T-helper 2 cell treated with Interferon-gamma antibody and Interleukin-4, amounts not matched to agents 5 μg/mL and 100 μg/mL, for 36 hours (primary cell): ENCODE results near the gene CNGA3.

Source experiments
- DNase-seq: peaks from one replicate; pipeline ENCODE4 v3.0.0; 2021; ENCODE audit warnings: low spot score
- H3K27ac Mint-ChIP-seq: one replicate; pipeline ENCODE4 v1.8.0; 2021; ENCODE audit warnings: mild to moderate bottlenecking, mixed read lengths
- H3K27me3 Mint-ChIP-seq: one replicate; pipeline ENCODE4 v1.8.0; 2021; ENCODE audit warnings: low read depth, mixed read lengths
- H3K36me3 Mint-ChIP-seq: one replicate; pipeline ENCODE4 v1.8.0; 2021; ENCODE audit warnings: low read depth, mixed read lengths
- H3K4me1 Mint-ChIP-seq: one replicate; pipeline ENCODE4 v1.8.0; 2021; ENCODE audit warnings: low read depth, mixed read lengths
- H3K4me3 Mint-ChIP-seq: one replicate; pipeline ENCODE4 v1.8.0; 2022; ENCODE audit warnings: mild to moderate bottlenecking, moderate library complexity, mixed read lengths
- H3K9me3 Mint-ChIP-seq: one replicate; pipeline ENCODE4 v1.8.0; 2021; ENCODE audit warnings: mixed read lengths

The CNGA3 gene

DNA sequence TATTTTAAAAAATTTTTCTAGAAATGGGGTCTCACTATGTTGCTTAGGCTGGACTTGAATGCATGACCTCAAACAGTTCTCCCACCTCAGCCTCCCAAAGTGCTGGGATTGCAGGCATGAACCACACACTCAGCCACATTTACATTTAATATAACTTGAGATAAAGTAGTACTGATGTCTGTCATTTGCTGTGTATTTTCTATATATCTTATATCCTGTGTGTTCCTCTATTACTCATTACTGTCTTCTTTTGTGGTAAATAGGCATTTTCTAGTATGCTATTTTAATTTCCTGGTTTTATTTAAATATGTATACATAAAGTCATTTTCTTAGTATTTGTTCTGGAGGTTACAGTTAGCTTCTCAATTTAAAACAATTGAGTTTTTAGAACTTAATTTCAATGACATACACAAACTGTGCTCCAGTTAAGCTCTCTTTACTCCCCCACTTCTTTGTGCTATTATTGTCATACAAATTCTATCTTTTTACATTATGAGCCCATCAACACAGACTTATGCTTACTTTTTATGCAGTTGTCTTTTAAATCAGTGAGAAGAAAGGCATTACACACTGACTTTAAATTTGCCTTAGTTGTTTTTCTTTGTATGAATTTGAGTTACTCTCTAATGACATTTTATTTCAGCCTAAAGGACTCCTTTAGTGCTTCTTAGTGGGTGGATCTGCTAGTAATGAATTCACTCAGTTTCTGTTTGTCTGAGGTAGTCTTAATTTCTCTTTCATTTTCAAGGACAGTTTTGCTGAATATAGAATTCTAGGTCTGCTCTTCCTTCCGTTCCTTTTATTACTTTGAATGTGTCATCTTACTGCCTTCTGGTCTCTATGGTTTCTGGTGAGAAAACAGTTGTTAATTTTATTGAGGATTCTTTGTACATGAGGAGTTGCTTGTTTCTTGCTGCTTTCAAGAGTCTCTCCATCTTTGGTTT lies 92.2 kb downstream of the CNGA3 start:
- Mint-ChIP-seq H3K4me1 (peaks cover 24% of the 10 kb centered on the region), H3K27me3 (no peaks in the 10 kb centered on the region), H3K27ac (peak overlapping the region; percentile 94), H3K36me3 (peaks cover 19% of the 10 kb centered on the region), H3K9me3 (peaks cover 47% of the 10 kb centered on the region), H3K4me3 (peak overlapping the region; percentile 77)
- DNase-seq: no peak

DNA sequence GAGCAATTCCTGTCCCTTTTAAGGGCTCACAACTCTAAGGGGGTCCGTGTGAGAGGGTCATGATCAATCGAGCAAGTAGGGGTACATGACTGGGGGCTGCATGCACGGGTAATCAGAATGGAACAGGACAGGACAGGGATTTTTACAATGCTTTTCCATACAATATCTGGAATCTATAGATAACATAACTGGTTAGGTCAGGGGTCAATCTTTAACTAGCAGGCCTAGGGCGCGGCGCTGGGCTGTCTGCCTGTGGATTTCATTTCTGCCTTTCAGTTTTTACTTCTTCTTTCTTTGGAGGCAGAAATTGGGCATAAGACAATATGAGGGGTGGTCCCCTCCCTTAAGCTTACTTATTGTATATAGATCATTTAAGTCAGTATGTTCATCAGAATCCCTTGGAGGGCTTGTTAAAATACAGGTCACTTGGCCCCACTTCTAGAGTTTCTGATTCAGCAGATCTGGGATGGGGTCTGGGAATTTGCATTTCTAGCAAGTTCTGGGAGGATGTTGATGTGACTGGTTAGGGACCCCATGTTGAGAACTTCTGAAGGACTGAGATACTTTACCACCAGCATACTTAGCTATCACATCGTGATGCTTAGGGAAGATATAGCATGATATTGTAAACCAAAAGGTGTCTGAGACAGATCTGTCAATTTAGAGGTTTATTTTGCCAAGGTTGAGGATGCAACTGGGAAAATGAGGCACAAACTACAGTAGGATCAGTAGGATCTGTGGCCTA lies 95.6 kb downstream of the CNGA3 start:
- H3K4me1 Mint-ChIP-seq: peaks cover 39% of the 10 kb centered on the region
- no peaks in the 10 kb centered on the region for H3K27me3 Mint-ChIP-seq
- H3K9me3 Mint-ChIP-seq: peaks cover 34% of the 10 kb centered on the region
- no peak overlapping the region for H3K4me3 Mint-ChIP-seq
- no peak overlapping the region for H3K27ac Mint-ChIP-seq
- H3K36me3 Mint-ChIP-seq: peaks cover 31% of the 10 kb centered on the region
- DNase-seq: no peak

DNA sequence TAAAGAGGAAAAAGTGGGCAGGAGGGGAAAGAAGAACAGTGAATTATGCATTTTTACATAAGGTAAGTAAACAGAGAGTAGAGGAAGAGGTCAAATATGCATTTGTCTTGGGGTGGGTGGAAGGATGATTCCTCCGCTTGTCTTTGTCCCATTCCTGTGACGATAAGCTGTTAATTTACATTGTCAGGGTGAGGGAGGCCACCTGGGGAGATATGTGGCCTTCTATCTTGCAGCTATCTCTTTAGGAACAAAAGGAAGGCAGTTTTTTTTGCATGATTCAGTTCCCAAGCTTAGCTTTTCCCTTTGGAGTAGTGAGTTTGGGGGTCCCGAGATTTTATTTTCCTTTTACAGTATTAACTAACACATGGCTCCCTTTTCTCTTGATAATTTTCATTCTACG lies 96.2 kb downstream of the CNGA3 start:
- Mint-ChIP-seq H3K27ac (no peak overlapping the region), H3K36me3 (peaks cover 30% of the 10 kb centered on the region), H3K9me3 (peaks cover 29% of the 10 kb centered on the region), H3K4me3 (no peak overlapping the region), H3K27me3 (no peaks in the 10 kb centered on the region), H3K4me1 (peaks cover 39% of the 10 kb centered on the region)
- no peak for DNase-seq

DNA sequence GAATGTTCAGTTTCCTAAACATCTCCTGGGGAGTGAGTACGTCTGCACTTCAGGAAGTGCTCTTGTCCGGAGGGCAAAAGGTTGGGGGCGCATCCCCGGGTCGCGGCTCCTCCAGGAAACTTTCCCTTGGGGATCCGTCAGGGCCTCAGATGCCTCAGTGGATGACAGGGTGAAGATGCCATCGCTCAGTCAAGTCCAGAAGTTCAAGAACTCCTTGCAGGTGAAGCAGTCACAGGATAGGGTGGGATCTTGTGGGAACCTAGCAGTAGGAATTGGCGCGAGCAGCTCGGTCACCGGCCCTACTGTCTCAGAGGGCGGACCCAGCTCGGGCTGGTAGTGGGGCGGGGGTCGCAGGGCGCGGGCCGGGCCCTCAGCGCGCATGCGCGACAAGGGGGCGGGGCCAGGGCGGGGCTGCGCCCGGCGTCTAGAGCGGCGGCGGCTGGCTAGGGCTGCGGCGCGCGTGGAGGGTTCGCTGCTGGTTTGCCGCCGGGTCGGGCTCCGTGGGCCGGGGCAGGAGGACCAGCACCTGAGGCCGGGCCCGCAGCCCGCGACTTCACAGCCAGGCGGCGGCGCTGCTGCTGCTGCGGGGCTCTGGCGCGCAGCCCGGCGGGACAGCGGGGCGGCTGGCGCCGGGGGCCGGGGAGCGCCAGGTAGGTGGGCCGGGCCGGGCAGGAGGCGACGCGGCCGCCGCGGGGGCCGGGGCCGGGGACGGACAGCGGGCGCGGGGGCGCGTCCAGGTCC lies 98.3 kb downstream of the CNGA3 start, which contains the start of gene INPP4A:
Gene INPP4A, plus strand, starts transcription at position 423 of the 741 bp plus-strand sequence. CDS start 75,191 bp downstream, outside the sequence.
- Mint-ChIP-seq H3K27ac (peak within 1 kb of the TSS; percentile 85), H3K36me3 (peaks cover 29% of the 10 kb centered on the region), H3K4me3 (peak within 1 kb of the TSS; percentile 92), H3K4me1 (peaks cover 40% of the 10 kb centered on the region), H3K27me3 (no peaks in the 10 kb centered on the region), H3K9me3 (peaks cover 16% of the 10 kb centered on the region)
- DNase-seq: peak; percentile 76

DNA sequence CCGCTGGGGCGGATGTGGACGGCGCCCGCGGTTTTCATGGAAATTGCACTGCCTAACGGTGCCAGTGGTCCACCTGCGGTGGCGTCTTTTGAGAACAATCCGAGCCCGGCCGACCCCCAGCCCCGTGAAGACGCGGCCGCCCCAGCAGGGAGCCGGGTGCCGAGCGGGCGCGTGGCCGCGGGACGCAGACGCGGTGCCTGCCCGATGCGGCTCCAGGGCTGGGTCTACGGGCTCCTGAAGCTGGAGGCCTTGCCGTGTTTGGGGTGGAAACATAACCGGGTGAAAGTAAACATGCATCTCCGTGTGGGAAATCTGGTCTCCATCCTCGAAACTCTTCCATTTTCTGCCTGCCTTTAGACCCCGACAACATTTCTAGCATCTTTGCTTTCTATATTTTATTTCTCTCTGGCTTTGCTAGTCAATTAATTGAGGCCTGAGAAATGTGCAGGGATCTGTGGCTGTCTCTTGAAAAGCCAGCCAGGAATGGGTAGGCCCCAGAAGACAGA lies 99.0 kb downstream of the CNGA3 start:
- Mint-ChIP-seq H3K4me1 (peaks cover 41% of the 10 kb centered on the region), H3K36me3 (peaks cover 24% of the 10 kb centered on the region)
- DNase-seq: no peak

DNA sequence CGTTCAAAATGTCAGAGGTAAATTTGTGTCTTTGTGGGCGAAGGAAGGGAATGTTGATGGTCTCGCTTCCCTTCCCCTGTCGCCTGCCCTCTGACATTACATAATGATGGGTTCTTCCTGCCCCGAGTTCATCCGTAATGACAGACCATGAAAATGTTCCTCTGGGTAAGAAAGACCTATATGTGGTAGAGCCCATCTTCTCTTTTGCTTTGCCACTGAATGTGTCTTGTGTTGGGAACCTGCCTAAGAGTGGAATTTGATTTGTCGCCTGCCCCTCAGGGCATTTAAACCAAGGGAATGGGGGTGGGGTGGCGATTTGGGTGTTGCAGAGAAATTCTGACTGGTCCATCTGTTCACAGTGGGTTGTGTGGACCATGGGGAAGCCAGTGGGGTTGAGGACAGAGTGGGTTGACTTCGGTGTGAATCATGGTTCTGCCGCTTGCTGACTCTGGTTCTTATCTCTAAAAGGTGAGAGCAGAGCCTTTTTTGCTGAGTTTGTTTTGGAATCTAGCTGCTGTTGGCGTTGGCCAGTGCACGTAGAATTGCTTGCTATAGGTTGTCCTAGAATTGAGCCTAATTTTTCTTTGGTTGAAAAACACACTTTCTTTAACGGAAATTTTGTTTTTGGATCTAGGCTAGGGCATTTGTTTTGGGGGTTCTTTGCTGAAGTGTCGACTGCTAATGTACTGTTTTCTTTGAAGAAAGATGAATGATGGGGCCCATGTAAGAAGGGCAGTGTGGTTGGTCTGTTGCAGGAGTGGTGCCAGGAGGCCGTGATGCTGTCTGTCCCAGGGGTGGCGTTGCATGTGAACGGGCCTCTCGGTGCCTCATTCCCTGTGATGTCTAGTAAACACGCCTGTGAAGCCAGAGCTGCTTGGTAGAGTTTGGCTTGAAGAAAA lies 99.7 kb downstream of the CNGA3 start:
- peaks cover 4% of the 10 kb centered on the region for H3K9me3 Mint-ChIP-seq
- H3K4me1 Mint-ChIP-seq: peaks cover 47% of the 10 kb centered on the region
- H3K27ac Mint-ChIP-seq: peak overlapping the region; percentile 85
- H3K4me3 Mint-ChIP-seq: peak overlapping the region; percentile 92
- H3K27me3 Mint-ChIP-seq: no peaks in the 10 kb centered on the region
- peaks cover 21% of the 10 kb centered on the region for H3K36me3 Mint-ChIP-seq
- DNase-seq: peak; percentile 54

More for the DNA sequence above, 99.0 kb downstream of the CNGA3 start:
- Mint-ChIP-seq H3K27ac (peak overlapping the region; percentile 85), H3K4me3 (peak overlapping the region; percentile 92), H3K9me3 (peaks cover 9% of the 10 kb centered on the region), H3K27me3 (no peaks in the 10 kb centered on the region)

DNA sequence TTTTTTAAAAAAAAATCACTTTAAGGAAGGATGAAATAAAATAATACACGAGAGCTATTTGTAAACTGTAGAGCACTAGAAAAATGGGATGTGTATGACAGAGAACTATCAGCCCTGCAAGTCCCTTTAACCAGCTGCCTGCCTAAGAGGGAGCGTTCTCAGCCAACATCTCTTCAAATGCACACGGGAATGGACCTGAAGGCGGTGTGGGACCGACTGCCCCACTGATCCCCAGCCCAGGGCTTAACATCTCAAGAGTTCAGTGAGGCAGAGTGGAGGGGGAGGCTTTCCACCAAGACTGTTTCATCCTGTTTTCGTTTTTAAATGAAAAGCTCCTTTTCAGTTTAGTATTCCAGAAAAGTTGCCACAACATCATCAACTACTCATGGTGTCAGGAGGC lies 100.6 kb downstream of the CNGA3 start:
- peaks cover 21% of the 10 kb centered on the region for H3K36me3 Mint-ChIP-seq
- no peaks in the 10 kb centered on the region for H3K27me3 Mint-ChIP-seq
- H3K4me3 Mint-ChIP-seq: peak overlapping the region; percentile 92
- peak overlapping the region; percentile 46 for H3K27ac Mint-ChIP-seq
- no peaks in the 10 kb centered on the region for H3K9me3 Mint-ChIP-seq
- no peak for DNase-seq
- H3K4me1 Mint-ChIP-seq: peaks cover 54% of the 10 kb centered on the region
